Cerebellar cortex (tissue), 1 donor: ENCODE results near the gene EEFSEC.

ENCODE experiments used
- DNase-seq: peaks from one replicate; pipeline ENCODE4 v3.0.0-alpha.2; 2015; ENCODE audit warnings: low spot score

Gene EEFSEC

DNA sequence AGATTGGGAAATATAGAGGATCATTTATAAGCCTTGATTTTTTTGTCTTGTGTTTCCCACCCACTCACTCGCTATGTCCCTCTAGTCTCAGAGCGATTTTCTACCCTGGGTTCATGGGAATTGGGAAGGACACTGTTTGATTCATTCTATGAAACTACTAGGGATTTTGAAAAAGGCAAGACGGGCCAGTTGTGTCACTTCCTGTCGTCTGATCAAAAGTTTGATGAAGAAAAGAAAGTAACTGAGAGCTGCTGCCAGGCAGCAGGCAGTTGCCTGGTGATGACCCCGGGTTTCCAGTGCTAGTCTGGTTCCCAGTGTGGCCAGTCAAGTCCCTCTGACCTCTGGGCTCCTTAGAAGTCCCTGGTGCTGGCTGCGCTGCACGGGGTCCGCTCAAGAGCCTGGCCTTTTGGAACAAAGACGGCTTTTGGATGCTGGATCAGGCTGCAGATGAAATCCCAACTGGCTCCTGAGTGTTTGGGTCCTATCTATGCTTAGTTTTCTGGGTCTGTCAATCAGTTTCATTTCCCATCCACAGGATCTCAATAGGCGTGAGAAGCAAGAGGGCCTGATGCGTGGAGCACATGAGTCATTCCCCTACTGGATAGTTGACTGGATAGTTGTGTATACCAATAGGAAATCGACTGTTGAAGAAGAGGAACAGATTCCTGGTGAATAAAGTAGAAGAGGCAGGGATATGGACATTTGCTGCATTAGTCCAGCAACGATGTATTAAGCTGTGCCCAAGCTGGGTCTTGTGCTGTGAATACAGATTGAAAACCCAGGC, 89.7 kb downstream of the EEFSEC start:
- DNase-seq = no peak

- no peak for DNase-seq
Observed at GRCh38 chr3:128243602-128244504, 90.6 kb downstream of the EEFSEC start.

DNA sequence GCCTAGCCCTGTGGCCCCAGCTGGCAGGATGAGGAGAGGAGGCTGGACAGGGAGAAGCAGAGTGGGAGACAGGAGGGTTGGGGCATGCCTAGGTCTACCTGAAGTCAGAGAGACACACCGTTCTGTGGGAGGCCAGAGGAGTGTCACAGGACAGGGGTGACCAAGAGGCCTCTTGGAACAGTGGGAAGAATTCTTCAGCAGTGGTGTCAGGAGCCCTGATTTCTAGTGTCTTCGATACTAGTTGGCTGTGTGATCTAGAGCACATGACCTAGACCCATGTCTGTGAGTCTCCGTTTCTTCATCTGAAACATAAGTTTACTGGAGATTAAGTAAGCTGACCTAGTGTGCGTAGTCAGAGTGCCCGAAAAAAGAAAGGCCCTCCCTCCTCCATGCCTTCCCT, 92.2 kb downstream of the EEFSEC start:
- no peak for DNase-seq

GRCh38 chr3:128247666-128248409, 94.6 kb downstream of the EEFSEC start:
- no peak for DNase-seq

DNA sequence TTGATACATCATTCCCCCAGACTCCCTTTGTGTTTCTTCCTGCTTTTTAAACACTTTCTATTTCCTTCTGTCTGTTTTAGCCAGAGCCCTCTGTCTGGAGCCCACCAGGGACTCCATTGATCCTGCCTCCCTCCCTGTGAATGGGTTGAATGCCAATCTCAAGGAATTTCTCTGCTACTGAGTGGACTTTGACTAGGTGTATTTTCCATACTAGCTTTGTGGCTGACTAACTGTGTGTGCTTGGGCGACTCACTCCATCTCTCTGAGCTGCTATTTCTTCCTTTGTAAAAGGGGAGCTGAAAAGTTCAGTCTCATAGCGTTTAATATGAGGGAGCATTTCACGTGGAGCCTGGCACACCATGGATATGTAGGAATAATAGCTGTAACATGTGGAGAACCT, 98.8 kb downstream of the EEFSEC start:
- DNase-seq = no peak

- DNase-seq = no peak
Observed at GRCh38 chr3:128253150-128253549, 99.9 kb downstream of the EEFSEC start.

- DNase-seq = no peak
Observed at GRCh38 chr3:128254066-128254590, 100.8 kb downstream of the EEFSEC start.

DNA sequence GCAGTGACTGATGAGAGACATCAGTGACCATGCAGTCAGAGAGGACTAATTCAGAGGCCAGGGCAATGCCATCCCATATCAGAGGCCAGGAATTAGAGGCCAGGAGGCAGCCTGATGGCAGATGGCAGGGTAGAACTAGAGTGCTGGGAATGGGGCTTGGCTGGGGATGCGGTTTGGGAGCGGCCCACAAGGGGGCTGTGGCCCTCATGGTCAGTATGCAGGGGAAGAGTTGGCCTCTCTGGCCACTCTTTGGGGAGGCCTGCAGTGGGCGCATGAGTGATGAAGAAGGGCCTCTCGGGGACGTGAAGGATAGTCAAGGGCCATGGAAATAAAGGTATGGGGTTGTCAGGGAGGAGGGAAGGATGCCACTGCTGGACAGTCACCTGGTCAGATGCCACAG, 101.7 kb downstream of the EEFSEC start:
- no peak for DNase-seq

DNA sequence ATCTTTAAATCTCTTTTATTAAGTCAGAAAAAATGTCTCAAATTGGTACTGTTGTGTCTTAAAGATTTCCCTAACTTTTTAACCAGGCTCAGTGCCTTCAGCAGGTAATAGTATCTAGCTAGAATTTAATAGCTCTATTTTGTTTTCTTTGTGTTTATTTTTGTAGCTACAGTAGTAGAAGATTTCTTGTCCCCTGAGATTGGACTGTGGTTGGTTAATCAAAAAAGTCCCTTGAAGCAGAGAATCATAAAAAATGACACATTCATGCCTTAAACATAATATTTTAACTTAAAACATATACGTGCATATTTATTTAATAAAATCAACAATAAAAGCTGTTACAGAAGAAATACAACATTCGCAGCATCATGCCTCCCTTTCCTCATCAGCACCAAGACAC, 102.8 kb downstream of the EEFSEC start:
- DNase-seq = no peak

GRCh38 chr3:128257632-128258031, 104.4 kb downstream of the EEFSEC start:
- no peak for DNase-seq

- DNase-seq = no peak
Observed at GRCh38 chr3:128260275-128260674, 107.0 kb downstream of the EEFSEC start.

DNA sequence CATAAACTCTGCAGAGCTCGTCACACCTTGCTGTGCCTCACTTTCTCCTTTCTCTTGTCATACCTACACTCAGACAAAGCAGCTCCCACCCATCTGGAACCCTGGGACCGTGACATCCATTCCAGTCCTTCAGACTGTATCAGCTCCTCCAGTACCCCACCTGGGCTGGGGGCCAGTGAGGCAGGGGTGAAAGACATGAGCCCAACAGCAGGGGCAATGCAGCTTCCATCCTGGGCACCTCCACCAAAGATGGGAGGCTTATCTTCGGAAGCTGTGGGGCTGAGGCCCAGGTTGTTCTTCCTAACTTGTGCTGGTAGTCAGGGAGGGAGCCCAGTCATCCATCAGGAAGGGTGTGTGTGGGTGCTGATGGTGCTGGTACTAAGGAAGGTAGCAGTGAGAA, 109.2 kb downstream of the EEFSEC start:
- DNase-seq = no peak

DNA sequence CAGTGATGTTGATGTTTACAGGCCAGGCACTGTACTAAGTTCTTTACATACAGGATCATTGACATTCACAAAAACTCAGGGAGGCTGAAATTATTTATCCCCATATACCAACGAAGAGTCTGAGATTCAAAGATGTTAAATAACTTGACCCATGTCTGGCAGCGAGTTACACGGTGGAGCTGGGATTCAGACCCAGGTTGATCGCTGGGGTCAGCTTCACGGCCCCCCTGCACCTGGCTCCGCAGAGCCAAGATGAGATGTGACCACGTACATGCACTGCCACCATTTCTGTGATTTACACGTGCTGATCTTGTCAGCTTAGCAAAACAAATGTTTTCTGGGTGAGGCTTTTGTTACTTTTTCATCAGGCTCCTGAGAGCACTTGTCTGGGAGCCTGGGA, 109.8 kb downstream of the EEFSEC start:
- no peak for DNase-seq

- no peak for DNase-seq
Observed at GRCh38 chr3:128263946-128264345, 110.7 kb downstream of the EEFSEC start.

DNA sequence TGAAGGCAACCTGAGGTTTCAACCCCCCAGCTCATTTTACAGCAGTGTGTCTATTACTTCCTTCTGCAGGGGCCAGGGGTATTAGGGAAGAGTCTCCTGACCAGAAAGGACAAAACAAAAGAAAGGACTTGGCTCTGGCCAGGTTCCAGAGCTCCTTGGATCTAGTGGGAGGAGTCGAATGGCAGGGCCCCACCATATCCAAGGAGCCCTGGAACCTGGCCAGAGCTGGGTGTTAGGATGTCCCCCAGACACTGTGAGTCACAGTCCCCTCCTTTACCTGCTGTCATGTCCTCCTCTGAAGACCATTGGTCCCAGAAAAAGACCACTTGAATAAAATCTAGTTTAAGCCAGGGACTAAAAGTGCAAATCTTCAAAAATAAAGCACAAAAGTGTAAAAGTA, 113.2 kb downstream of the EEFSEC start:
- no peak for DNase-seq

GRCh38 chr3:128267541-128267940, 114.3 kb downstream of the EEFSEC start:
- no peak for DNase-seq

GRCh38 chr3:128269006-128269775, 115.9 kb downstream of the EEFSEC start:
- DNase-seq = no peak

DNA sequence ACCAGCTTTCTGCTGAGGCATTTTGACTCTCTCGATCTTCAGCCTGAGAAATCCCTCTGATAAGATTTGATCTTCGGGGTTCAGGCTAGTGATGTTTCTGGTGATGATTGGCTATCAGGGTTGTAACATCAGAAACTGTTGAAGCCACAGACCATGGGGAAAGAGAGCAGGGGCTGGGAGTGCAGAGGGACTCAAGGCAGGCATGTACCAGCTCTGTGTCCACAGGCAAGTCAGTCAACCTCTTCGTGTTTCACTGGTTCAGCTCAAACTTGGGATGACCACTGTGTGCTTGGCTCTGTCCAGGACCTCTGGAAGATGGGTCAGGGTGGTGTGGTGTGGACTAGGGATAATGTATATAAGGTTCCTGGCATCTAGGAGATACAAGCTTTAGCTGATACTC, 116.5 kb downstream of the EEFSEC start:
- DNase-seq = no peak

GRCh38 chr3:128270559-128271492, 117.5 kb downstream of the EEFSEC start:
- no peak for DNase-seq
